H9 (cell line): Measurements from ENCODE around the gene ZCCHC3. TPM values are rescaled to one million over a fixed set of nuclear protein-coding genes. Genes with fewer than 3 reads are reported as not detected.

Experiments used
- DNase-seq: peaks from one replicate; pipeline ENCODE4 v3.0.0-alpha.2; 2017
- H2AFZ ChIP-seq: one replicate; pipeline ENCODE4 v1.6.1; 2013; ENCODE audit warnings: mild to moderate bottlenecking, low read length, control low read depth, moderate library complexity
- H2AK5ac ChIP-seq: 2 replicates; pipeline ENCODE4 v1.6.1; 2013; ENCODE audit warnings: low read length, control low read depth, mixed read lengths; ENCODE audit not compliant: insufficient read length
- H2BK120ac ChIP-seq: one replicate; pipeline ENCODE4 v1.6.1; 2013; ENCODE audit warnings: low read depth, mild to moderate bottlenecking, low read length, control low read depth, inconsistent platforms; ENCODE audit not compliant: poor library complexity, severe bottlenecking
- H2BK12ac ChIP-seq: 2 replicates; pipeline ENCODE4 v1.6.1; 2013; ENCODE audit warnings: low read length, control low read depth, mixed read lengths, low read depth; ENCODE audit not compliant: insufficient read length
- H2BK15ac ChIP-seq: 2 replicates; pipeline ENCODE4 v1.6.1; 2013; ENCODE audit warnings: low read depth, low read length, control low read depth
- H2BK20ac ChIP-seq: one replicate; pipeline ENCODE4 v1.6.1; 2013; ENCODE audit warnings: low read depth, mild to moderate bottlenecking, low read length, control low read depth, inconsistent platforms; ENCODE audit not compliant: poor library complexity, severe bottlenecking
- H2BK5ac ChIP-seq: 2 replicates; pipeline ENCODE4 v1.6.1; 2013; ENCODE audit warnings: low read length, control low read depth, mixed read lengths; ENCODE audit not compliant: insufficient read length
- H3K14ac ChIP-seq: 2 replicates; pipeline ENCODE4 v1.6.1; 2013; ENCODE audit warnings: low read length, control low read depth; ENCODE audit not compliant: insufficient read depth
- H3K18ac ChIP-seq: 2 replicates; pipeline ENCODE4 v1.6.1; 2013; ENCODE audit warnings: low read depth, mild to moderate bottlenecking, mixed read lengths, low read length, control low read depth; ENCODE audit not compliant: insufficient read length
- H3K23ac ChIP-seq: 2 replicates; pipeline ENCODE4 v1.6.1; 2013; ENCODE audit warnings: low read length, control low read depth, mixed read lengths, low read depth; ENCODE audit not compliant: insufficient read length
- H3K23me2 ChIP-seq: 2 replicates; pipeline ENCODE4 v1.6.1; 2013; ENCODE audit warnings: low read depth, mild to moderate bottlenecking, mixed read lengths, low read length, control low read depth; ENCODE audit not compliant: insufficient read length, poor library complexity, severe bottlenecking
- H3K27ac ChIP-seq: 2 replicates; pipeline ENCODE4 v1.5.1; 2013; ENCODE audit warnings: low read length, control low read depth, mixed read lengths, low read depth; ENCODE audit not compliant: insufficient read length
- H3K27me3 ChIP-seq: 2 replicates; pipeline ENCODE4 v1.6.1; 2013; ENCODE audit warnings: low read length, control low read depth, inconsistent platforms; ENCODE audit not compliant: insufficient read depth
- H3K4ac ChIP-seq: 2 replicates; pipeline ENCODE4 v1.6.1; 2013; ENCODE audit warnings: low read depth, mild to moderate bottlenecking, control low read depth, inconsistent platforms, low read length, moderate library complexity
- H3K4me1 ChIP-seq: 2 replicates; pipeline ENCODE4 v1.6.1; 2013; ENCODE audit warnings: low read length, control low read depth, inconsistent platforms; ENCODE audit not compliant: insufficient read depth
- H3K4me2 ChIP-seq: 2 replicates; pipeline ENCODE4 v1.6.1; 2013; ENCODE audit warnings: low read length, control low read depth, mixed read lengths; ENCODE audit not compliant: insufficient read length, insufficient read depth
- H3K56ac ChIP-seq: 2 replicates; pipeline ENCODE4 v1.6.1; 2013; ENCODE audit warnings: low read depth, mild to moderate bottlenecking, mixed read lengths, low read length, control low read depth; ENCODE audit not compliant: insufficient read length
- H3K79me1 ChIP-seq: 2 replicates; pipeline ENCODE4 v1.6.1; 2013; ENCODE audit warnings: low read depth, mild to moderate bottlenecking, moderate library complexity, low read length, control low read depth, inconsistent platforms; ENCODE audit not compliant: insufficient read depth, poor library complexity, severe bottlenecking
- H3K79me2 ChIP-seq: 2 replicates; pipeline ENCODE4 v1.6.1; 2013; ENCODE audit warnings: low read length, control low read depth, inconsistent platforms; ENCODE audit not compliant: insufficient read depth
- H3K9ac ChIP-seq: 2 replicates; pipeline ENCODE4 v1.6.1; 2013; ENCODE audit warnings: low read length, control low read depth, mixed read lengths; ENCODE audit not compliant: insufficient read length; ENCODE audit errors: extremely low read depth
- H3K9me3 ChIP-seq: one replicate; pipeline ENCODE4 v1.6.1; 2013; ENCODE audit warnings: low read depth, low read length, inconsistent platforms; ENCODE audit not compliant: control insufficient read depth
- H3T11ph ChIP-seq: one replicate; pipeline ENCODE4 v1.6.1; 2013; ENCODE audit warnings: mild to moderate bottlenecking, low read length, control low read depth, inconsistent platforms
- H4K20me1 ChIP-seq: one replicate; pipeline ENCODE4 v1.6.1; 2013; ENCODE audit not compliant: control insufficient read depth, insufficient read length, insufficient read depth
- H4K5ac ChIP-seq: 2 replicates; pipeline ENCODE4 v1.6.1; 2013; ENCODE audit warnings: low read depth, mild to moderate bottlenecking, mixed read lengths, low read length, control low read depth; ENCODE audit not compliant: insufficient read length
- H4K8ac ChIP-seq: replicated peaks from 2 replicates; pipeline ENCODE4 v1.6.1; 2013; ENCODE audit warnings: low read length, control low read depth, mixed read lengths, low read depth; ENCODE audit not compliant: insufficient read length
- H4K91ac ChIP-seq: 2 replicates; pipeline ENCODE4 v1.6.1; 2013; ENCODE audit warnings: low read depth, mild to moderate bottlenecking, moderate library complexity, mixed read lengths, low read length, control low read depth; ENCODE audit not compliant: insufficient read length
- H3K27ac Mint-ChIP-seq, 3 experiments: 2 replicates in 2 of 3; 3 replicates in 1 of 3; pipeline ENCODE4 v1.8.0; 2020 to 2021; ENCODE audit warnings: mixed read lengths in 3 of 3, mild to moderate bottlenecking in 1 of 3, moderate library complexity in 1 of 3
- H3K27me3 Mint-ChIP-seq: 2 replicates; pipeline ENCODE4 v1.8.0; 2021; ENCODE audit warnings: low read depth, mild to moderate bottlenecking, moderate library complexity, mixed read lengths
- H3K36me3 Mint-ChIP-seq, 3 experiments: 2 replicates in 2 of 3; 3 replicates in 1 of 3; pipeline ENCODE4 v1.8.0; 2020 to 2021; ENCODE audit warnings: low read depth in 3 of 3, mixed read lengths in 3 of 3; ENCODE audit not compliant: insufficient read depth in 1 of 3
- H3K4me1 Mint-ChIP-seq, 2 experiments: 2 replicates each; pipeline ENCODE4 v1.8.0; 2020; ENCODE audit warnings: mixed read lengths in 2 of 2
- H3K4me3 Mint-ChIP-seq, 2 experiments: 2 replicates in 1 of 2; 3 replicates in 1 of 2; pipeline ENCODE4 v1.8.0; 2020 to 2021; ENCODE audit warnings: mild to moderate bottlenecking in 2 of 2, mixed read lengths in 2 of 2, moderate library complexity in 1 of 2
- H3K9me3 Mint-ChIP-seq, 2 experiments: 2 replicates in 1 of 2; 3 replicates in 1 of 2; pipeline ENCODE4 v1.8.0; 2020; ENCODE audit warnings: mild to moderate bottlenecking in 2 of 2, mixed read lengths in 2 of 2, moderate library complexity in 1 of 2
- CTCF ChIP-seq: fragments of 200-600 bp; sonication (generic); conservative IDR thresholded peaks from 3 replicates; pipeline ENCODE4 v1.8.0; 2021; ENCODE audit warnings: antibody characterized with exemption, mild to moderate bottlenecking
- WGBS: extraction: QIAGEN DNeasy Blood & Tissue Kit; methylation state at CpG from one replicate; pipeline ENCODE4 v1.1.7; 2013; ENCODE audit warnings: missing lambda C conversion rate, low lambda C conversion rate, mixed read lengths; ENCODE audit not compliant: insufficient read length; ENCODE audit errors: extremely low coverage; 5-methylcytosine and 5-hydroxymethylcytosine counted together
- total RNA-seq: library from RNA; stranded (reverse); gene quantifications from 2 replicates; pipeline ENCODE4 v1.2.1, GENCODE V29; 2021

The ZCCHC3 gene
- total RNA-seq, 1 experiment from 2014 or later: 41.3 TPM

DNA sequence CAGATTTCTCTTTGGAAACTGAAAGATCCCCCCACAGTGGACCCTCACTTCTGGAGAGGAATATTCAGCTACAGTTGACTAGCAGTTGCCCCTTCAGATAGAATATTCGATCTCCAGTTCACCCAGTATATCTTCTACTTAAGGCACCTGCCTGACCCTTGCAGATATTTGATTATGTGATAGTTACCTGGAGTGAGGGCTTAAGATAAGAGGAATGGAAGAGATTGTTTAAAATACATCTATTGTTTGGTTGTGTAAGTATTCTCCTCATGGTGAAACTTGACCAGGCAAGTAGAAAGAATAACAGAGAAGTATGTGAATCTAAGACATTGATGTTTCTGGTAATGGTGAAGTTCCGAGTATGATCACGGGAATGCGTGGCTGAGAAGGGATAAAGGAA, 1.6 kb upstream of the ZCCHC3 start:
- Mint-ChIP-seq H3K9me3 (peaks cover 0 to 4% of the 10 kb centered on the region in 2 experiments; a peak in 3 of 5 replicates), H3K4me3 (peak overlapping the region in 1 of 2 experiments; percentile 50; a peak in 3 of 5 replicates), H3K27me3 (peaks cover 34% of the 10 kb centered on the region), H3K36me3 (peaks cover 4 to 14% (median 9%) of the 10 kb centered on the region in 3 experiments; a peak in 6 of 7 replicates), H3K27ac (no peak overlapping the region), H3K4me1 (peaks cover 28 to 31% of the 10 kb centered on the region in 2 experiments)
- no peak overlapping the region for H2AFZ ChIP-seq
- H2AK5ac ChIP-seq: no peak overlapping the region
- DNase-seq: no peak
- no peak overlapping the region for H3K23ac ChIP-seq
- no peak overlapping the region for H3T11ph ChIP-seq
- no peak overlapping the region for H3K9ac ChIP-seq
- no peak overlapping the region for H4K5ac ChIP-seq
- H2BK20ac ChIP-seq: no peak overlapping the region
- H4K91ac ChIP-seq: no peak overlapping the region
- H3K79me1 ChIP-seq: no peaks in the 10 kb centered on the region
- no peak overlapping the region for H3K27ac ChIP-seq
- no peak overlapping the region for H2BK12ac ChIP-seq
- peaks cover 5% of the 10 kb centered on the region; the same call in 1 of the 2 replicates for H3K4me1 ChIP-seq
- no peak overlapping the region for H3K4me2 ChIP-seq
- no peaks in the 10 kb centered on the region; the same call in 1 of the 2 replicates for H3K27me3 ChIP-seq
- no peak overlapping the region for H2BK15ac ChIP-seq
- H3K56ac ChIP-seq: no peak overlapping the region
- no peaks in the 10 kb centered on the region for H3K9me3 ChIP-seq
- no peak overlapping the region for H3K18ac ChIP-seq
- H3K14ac ChIP-seq: no peak overlapping the region
- no peaks in the 10 kb centered on the region for H4K20me1 ChIP-seq
- TF ChIP-seq CTCF: no peak
- H3K79me2 ChIP-seq: peaks cover 17% of the 10 kb centered on the region; the same call in 1 of the 2 replicates
- peaks cover 24% of the 10 kb centered on the region for H3K23me2 ChIP-seq
- no peak overlapping the region for H2BK5ac ChIP-seq
- no CpG with 5 or more reads among the region's 4 CpGs for WGBS
- no peak overlapping the region for H4K8ac ChIP-seq
- no peak overlapping the region for H3K4ac ChIP-seq
- H2BK120ac ChIP-seq: no peak overlapping the region
